CD14-positive monocyte (primary cell): ENCODE measurements around the gene SPATA19. TPM values are rescaled to one million over a fixed set of nuclear protein-coding genes. Genes with fewer than 3 reads are reported as not detected.

Experiments used
- DNase-seq, 3 donors: peaks; one replicate each; pipeline ENCODE4 v3.0.0-alpha.2; 2011 to 2022
- H2AFZ ChIP-seq: 2 replicates; pipeline ENCODE4 v1.6.0; 2012; ENCODE audit warnings: mild to moderate bottlenecking, low read depth, low read length, inconsistent platforms; ENCODE audit not compliant: insufficient read depth, poor library complexity, severe bottlenecking
- H3K27ac ChIP-seq, 2 donors: 1 replicate in 1 of 2; 2 replicates in 1 of 2; pipeline ENCODE4 v1.5.1; 2012 to 2013; ENCODE audit warnings: low read length in 2 of 2, control low read depth in 1 of 2, inconsistent platforms in 1 of 2, low read depth in 1 of 2, mild to moderate bottlenecking in 1 of 2
- H3K27me3 ChIP-seq, 2 donors: one replicate each; pipeline versions ENCODE4 v1.6.0 to v1.6.1; 2011 to 2013; ENCODE audit warnings: low read length in 2 of 2; ENCODE audit not compliant: control insufficient read depth in 2 of 2, insufficient read depth in 2 of 2
- H3K36me3 ChIP-seq, 2 donors: replicated peaks in 1 of 2; 1 replicate in 1 of 2; 2 replicates in 1 of 2; pipeline versions ENCODE4 v1.5.1 to v1.6.1; 2012 to 2013; ENCODE audit warnings: low read length in 2 of 2, control low read depth in 1 of 2, inconsistent platforms in 1 of 2, mild to moderate bottlenecking in 1 of 2; ENCODE audit not compliant: insufficient read depth in 2 of 2, control insufficient read depth in 1 of 2
- H3K4me1 ChIP-seq, 2 donors: 1 replicate in 1 of 2; 2 replicates in 1 of 2; pipeline versions ENCODE4 v1.5.1 to v1.6.1; 2012 to 2013; ENCODE audit warnings: low read length in 2 of 2, control low read depth in 1 of 2, inconsistent platforms in 1 of 2, mild to moderate bottlenecking in 1 of 2, moderate library complexity in 1 of 2; ENCODE audit not compliant: insufficient read depth in 2 of 2, control insufficient read depth in 1 of 2
- H3K4me2 ChIP-seq: replicated peaks from 2 replicates; pipeline ENCODE3; 2012; ENCODE audit warnings: low read length, moderate library complexity, mild to moderate bottlenecking; ENCODE audit not compliant: poor library complexity, severe bottlenecking; ENCODE audit errors: extremely low read depth
- H3K4me3 ChIP-seq, 3 experiments: fragments of 200-600 bp in 1 of 3; sonication (generic) in 1 of 3; replicated peaks in 1 of 3; 1 replicate in 2 of 3; 2 replicates in 1 of 3; pipeline ENCODE4 v1.5.1; 2011 to 2013; ENCODE audit warnings: low read length in 3 of 3, mild to moderate bottlenecking in 3 of 3, control low read depth in 2 of 3, low read depth in 2 of 3, inconsistent platforms in 1 of 3, moderate library complexity in 1 of 3
- H3K79me2 ChIP-seq: 2 replicates; pipeline ENCODE4 v1.6.0; 2012; ENCODE audit warnings: mild to moderate bottlenecking, control low read depth, inconsistent platforms, low read length, moderate library complexity; ENCODE audit not compliant: insufficient read depth
- H3K9ac ChIP-seq: 2 replicates; pipeline ENCODE4 v1.6.0; 2017; ENCODE audit warnings: low read length, mild to moderate bottlenecking; ENCODE audit not compliant: insufficient read depth, poor library complexity, severe bottlenecking
- H3K9me3 ChIP-seq, 2 donors: replicated peaks in 1 of 2; 1 replicate in 1 of 2; 2 replicates in 1 of 2; pipeline versions ENCODE4 v1.5.1 to v1.6.1; 2012 to 2013; ENCODE audit warnings: low read length in 2 of 2, control low read depth in 1 of 2; ENCODE audit not compliant: control insufficient read depth in 1 of 2, insufficient read depth in 1 of 2
- H4K20me1 ChIP-seq: 2 replicates; pipeline ENCODE4 v1.6.0; 2012; ENCODE audit warnings: mild to moderate bottlenecking, low read length, control low read depth, moderate library complexity; ENCODE audit not compliant: insufficient read depth
- H3K27ac Mint-ChIP-seq, 7 donors: one replicate each; pipeline ENCODE4 v1.8.0; 2020; ENCODE audit warnings: mild to moderate bottlenecking in 7 of 7, mixed read lengths in 7 of 7, moderate library complexity in 6 of 7, inconsistent platforms in 2 of 7
- H3K27me3 Mint-ChIP-seq, 3 donors: one replicate each; pipeline ENCODE4 v1.8.0; 2021 to 2022; ENCODE audit warnings: low read depth in 3 of 3, mild to moderate bottlenecking in 3 of 3, mixed read lengths in 3 of 3, moderate library complexity in 3 of 3, inconsistent platforms in 1 of 3
- H3K36me3 Mint-ChIP-seq, 2 donors: one replicate each; pipeline ENCODE4 v1.8.0; 2020; ENCODE audit warnings: mixed read lengths in 2 of 2, inconsistent platforms in 1 of 2, mild to moderate bottlenecking in 1 of 2
- H3K4me1 Mint-ChIP-seq: one replicate; pipeline ENCODE4 v1.8.0; 2020; ENCODE audit warnings: mild to moderate bottlenecking, mixed read lengths
- H3K4me3 Mint-ChIP-seq, 2 donors: one replicate each; pipeline ENCODE4 v1.8.0; 2020; ENCODE audit warnings: mild to moderate bottlenecking in 2 of 2, mixed read lengths in 2 of 2, moderate library complexity in 1 of 2
- H3K9me3 Mint-ChIP-seq, 7 donors: one replicate each; pipeline ENCODE4 v1.8.0; 2020 to 2022; ENCODE audit warnings: mixed read lengths in 7 of 7, mild to moderate bottlenecking in 6 of 7, moderate library complexity in 6 of 7, inconsistent platforms in 2 of 7
- WGBS: methylation state at CpG from one replicate; pipeline ENCODE4 v1.1.5; 2013; ENCODE audit warnings: missing lambda C conversion rate; ENCODE audit not compliant: insufficient coverage; 5-methylcytosine and 5-hydroxymethylcytosine counted together
- intact Hi-C, 2 donors: fragments of 100-400 bp; cut with micrococcal nuclease; formaldehyde crosslinking; loops; one replicate each; pipeline versions ENCODE4 v1.15.0 to v1.15.1; 2023
- polyA plus RNA-seq, 3 donors: library from polyadenylated mRNA; depleted of rRNA in 1 of 3; unstranded in 2 of 3; stranded (reverse) in 1 of 3; fragments of 300-500 nt in 2 of 3; fragments of >200 nt in 1 of 3; fragmentation: Illumina TruSeq in 2 of 3; gene quantifications; 1 replicate in 2 of 3; 2 replicates in 1 of 3; pipeline ENCODE4 v1.2.3, GENCODE V29; 2012 to 2021
- TF ChIP-seq, protein P1 (sequence below): fragments of 200-600 bp; IDR thresholded peaks from one replicate; pipeline ENCODE4 v1.8.0; 2022; ENCODE audit warnings: antibody characterized with exemption, mild to moderate bottlenecking

SPATA19 gene
- polyA plus RNA-seq, 3 donors: not detected

DNA sequence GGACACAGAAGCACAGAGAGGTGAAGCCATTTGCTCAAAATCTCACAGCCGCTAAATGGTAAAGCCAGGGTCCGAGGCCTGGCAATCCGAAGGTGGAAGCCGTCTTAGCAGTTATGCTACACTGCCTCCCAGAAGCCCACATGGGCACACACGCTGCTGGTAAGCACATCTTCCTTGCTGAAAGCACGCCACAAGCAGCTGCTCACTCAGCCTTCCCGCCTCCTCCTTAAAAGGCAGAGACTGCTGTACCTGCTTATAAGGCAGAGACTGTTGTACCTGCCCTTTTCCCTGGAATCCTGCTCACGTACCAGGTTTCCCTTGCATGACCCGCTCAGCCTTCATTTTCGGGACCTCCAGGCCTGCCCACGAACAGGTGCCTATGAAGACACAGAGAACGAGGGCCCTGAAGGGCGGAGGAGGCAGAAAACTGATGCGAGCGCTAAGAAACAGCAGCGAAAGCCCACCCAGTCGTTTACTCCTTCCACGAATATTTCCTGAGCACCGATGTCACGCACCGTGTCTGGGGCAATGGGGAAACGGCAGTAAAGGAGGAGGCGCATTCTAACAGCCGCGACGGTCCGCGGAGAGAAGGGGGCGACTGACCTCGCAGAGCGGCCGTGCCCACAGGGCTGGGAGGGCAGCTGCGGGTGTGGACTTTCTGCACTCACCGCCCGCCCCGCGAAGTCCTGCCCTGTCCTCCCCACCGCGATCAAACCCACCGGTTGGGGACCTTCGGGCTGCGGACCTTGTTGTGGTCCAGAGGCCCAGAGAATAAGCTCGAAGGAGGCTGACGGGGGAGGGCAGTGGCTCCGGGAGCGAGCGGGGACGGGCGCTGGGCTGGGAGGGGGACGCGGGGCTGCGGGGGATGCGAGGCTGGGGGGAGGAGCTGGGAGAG, 13.0 kb downstream of the SPATA19 start:
- Histone ChIP-seq H3K27me3 (no peaks in the 10 kb centered on the region), H3K4me3 (no peak overlapping the region), H3K4me2 (no peak overlapping the region), H3K27ac (no peak overlapping the region), H3K36me3 (no peaks in the 10 kb centered on the region), H2AFZ (no peak overlapping the region), H3K4me1 (no peaks in the 10 kb centered on the region), H4K20me1 (no peaks in the 10 kb centered on the region), H3K9me3 (peaks cover 6 to 7% of the 10 kb centered on the region in 2 donors), H3K79me2 (no peaks in the 10 kb centered on the region), H3K9ac (no peak overlapping the region)
- Mint-ChIP-seq H3K4me1 (no peaks in the 10 kb centered on the region), H3K27ac (no peak overlapping the region), H3K27me3 (peaks cover 0 to 15% (median 4%) of the 10 kb centered on the region in 3 donors), H3K36me3 (no peaks in the 10 kb centered on the region), H3K4me3 (peak overlapping the region in 1 of 2 donors; percentile 40), H3K9me3 (peaks cover 0 to 7% (median 4%) of the 10 kb centered on the region in 7 donors)
- 81% methylated on average over 45 of the region's 53 CpGs for WGBS
- intact Hi-C loops: no loop called here
- DNase-seq: no peak
- TF ChIP-seq, protein P1, sequence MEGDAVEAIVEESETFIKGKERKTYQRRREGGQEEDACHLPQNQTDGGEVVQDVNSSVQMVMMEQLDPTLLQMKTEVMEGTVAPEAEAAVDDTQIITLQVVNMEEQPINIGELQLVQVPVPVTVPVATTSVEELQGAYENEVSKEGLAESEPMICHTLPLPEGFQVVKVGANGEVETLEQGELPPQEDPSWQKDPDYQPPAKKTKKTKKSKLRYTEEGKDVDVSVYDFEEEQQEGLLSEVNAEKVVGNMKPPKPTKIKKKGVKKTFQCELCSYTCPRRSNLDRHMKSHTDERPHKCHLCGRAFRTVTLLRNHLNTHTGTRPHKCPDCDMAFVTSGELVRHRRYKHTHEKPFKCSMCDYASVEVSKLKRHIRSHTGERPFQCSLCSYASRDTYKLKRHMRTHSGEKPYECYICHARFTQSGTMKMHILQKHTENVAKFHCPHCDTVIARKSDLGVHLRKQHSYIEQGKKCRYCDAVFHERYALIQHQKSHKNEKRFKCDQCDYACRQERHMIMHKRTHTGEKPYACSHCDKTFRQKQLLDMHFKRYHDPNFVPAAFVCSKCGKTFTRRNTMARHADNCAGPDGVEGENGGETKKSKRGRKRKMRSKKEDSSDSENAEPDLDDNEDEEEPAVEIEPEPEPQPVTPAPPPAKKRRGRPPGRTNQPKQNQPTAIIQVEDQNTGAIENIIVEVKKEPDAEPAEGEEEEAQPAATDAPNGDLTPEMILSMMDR: no peak

- TF ChIP-seq, protein P1: no peak
- Mint-ChIP-seq H3K4me3 (no peak overlapping the region), H3K9me3 (peaks cover 0 to 7% (median 4%) of the 10 kb centered on the region in 7 donors), H3K27me3 (peaks cover 0 to 15% (median 4%) of the 10 kb centered on the region in 3 donors), H3K36me3 (no peaks in the 10 kb centered on the region), H3K27ac (no peak overlapping the region), H3K4me1 (no peaks in the 10 kb centered on the region)
- no peak overlapping the region for H3K4me2 ChIP-seq
- H3K4me1 ChIP-seq: no peaks in the 10 kb centered on the region
- no peak overlapping the region for H3K4me3 ChIP-seq
- H3K79me2 ChIP-seq: no peaks in the 10 kb centered on the region
- H3K9me3 ChIP-seq: peaks cover 6 to 7% of the 10 kb centered on the region in 2 donors
- no peak overlapping the region for H2AFZ ChIP-seq
- H3K9ac ChIP-seq: no peak overlapping the region
- H3K27me3 ChIP-seq: no peaks in the 10 kb centered on the region
- no peak overlapping the region for H3K27ac ChIP-seq
- H4K20me1 ChIP-seq: no peaks in the 10 kb centered on the region
- no peaks in the 10 kb centered on the region for H3K36me3 ChIP-seq
- 76% methylated on average over 4 of the region's 8 CpGs for WGBS
- DNase-seq: no peak
- intact Hi-C loops: no loop called here
Observed at GRCh38 chr11:133830931-133831907, 14.1 kb downstream of the SPATA19 start.
